GM18909 (cell line): ENCODE data around the gene THRAP3.

Experiments
- ATAC-seq: cut with Tn5 transposase; IDR thresholded peaks from one replicate; pipeline ENCODE4 v1.9.1; 2021; ENCODE audit warnings: mild to moderate bottlenecking; ENCODE audit not compliant: unreplicated experiment, poor library complexity

The THRAP3 gene

GRCh38 chr1:36345353-36345752 is 121.1 kb downstream of the THRAP3 start:
- no peak for ATAC-seq

- no peak for ATAC-seq
These were observed 122.6 kb downstream of the THRAP3 start for GRCh38 chr1:36346741-36347370.

- ATAC-seq = peak; percentile 68
These were observed 125.0 kb downstream of the THRAP3 start for GRCh38 chr1:36349241-36349671.

- no peak for ATAC-seq
These were observed 125.6 kb downstream of the THRAP3 start for GRCh38 chr1:36349839-36350238.

- no peak for ATAC-seq
These were observed 126.5 kb downstream of the THRAP3 start for GRCh38 chr1:36350659-36351226.

- ATAC-seq = no peak
These were observed 127.2 kb downstream of the THRAP3 start for GRCh38 chr1:36351227-36351977.

GRCh38 chr1:36352125-36352909 is 128.1 kb downstream of the THRAP3 start:
- no peak for ATAC-seq

GRCh38 chr1:36352910-36353878 is 129.0 kb downstream of the THRAP3 start:
- ATAC-seq = no peak

GRCh38 chr1:36354486-36354885 is 130.2 kb downstream of the THRAP3 start:
- ATAC-seq = no peak
